Heart left ventricle (tissue), 16 donors: ENCODE results near the gene CTSE. TPM values are rescaled to one million over a fixed set of nuclear protein-coding genes. Genes with fewer than 3 reads are reported as not detected.

Experiments used
- ATAC-seq, 4 donors: fragments of 200-7000 bp; cut with Tn5 transposase; one replicate each; pipeline ENCODE4 v1.9.1; 2020 to 2022; ENCODE audit warnings: moderate library complexity in 4 of 4, mild to moderate bottlenecking in 3 of 4, moderate number of reproducible peaks in 1 of 4
- DNase-seq, 5 donors: peaks; one replicate each; pipeline ENCODE4 v3.0.0-alpha.2; 2020
- H3K27ac ChIP-seq, 12 donors: fragments of 200-600 bp; sonication (generic) in 4 of 12; one replicate each; pipeline versions ENCODE4 v1.5.0 to v1.8.0; 2016 to 2022; ENCODE audit warnings: mild to moderate bottlenecking in 2 of 12
- H3K27me3 ChIP-seq, 9 donors: fragments of 200-600 bp; sonication (generic) in 2 of 9; one replicate each; pipeline versions ENCODE4 v1.5.1 to v1.8.0; 2016 to 2022; ENCODE audit warnings: mild to moderate bottlenecking in 3 of 9
- H3K36me3 ChIP-seq, 9 donors: fragments of 200-600 bp; sonication (generic) in 2 of 9; one replicate each; pipeline versions ENCODE4 v1.5.0 to v1.8.0; 2018 to 2022; ENCODE audit warnings: mild to moderate bottlenecking in 2 of 9
- H3K4me1 ChIP-seq, 12 donors: fragments of 200-600 bp; sonication (generic) in 4 of 12; one replicate each; pipeline versions ENCODE4 v1.5.0 to v1.8.0; 2016 to 2022; ENCODE audit warnings: mild to moderate bottlenecking in 3 of 12
- H3K4me3 ChIP-seq, 12 donors: fragments of 200-600 bp; sonication (generic) in 4 of 12; one replicate each; pipeline versions ENCODE4 v1.5.0 to v1.8.0; 2017 to 2022; ENCODE audit warnings: mild to moderate bottlenecking in 9 of 12, moderate library complexity in 4 of 12
- H3K9me3 ChIP-seq, 12 donors: fragments of 200-600 bp; sonication (generic) in 4 of 12; one replicate each; pipeline versions ENCODE4 v1.5.0 to v1.8.0; 2016 to 2022; ENCODE audit warnings: mild to moderate bottlenecking in 1 of 12
- POLR2A ChIP-seq, 2 donors: fragments of 450-650 bp; IDR thresholded peaks; one replicate each; pipeline ENCODE4 v1.6.1; 2017; ENCODE audit warnings: antibody characterized with exemption in 2 of 2, mild to moderate bottlenecking in 2 of 2, moderate library complexity in 2 of 2
- WGBS, 4 donors: extraction: QIAGEN DNeasy Blood & Tissue Kit in 2 of 4; methylation state at CpG; one replicate each; pipeline versions ENCODE4 v1.1.5 to v1.1.7; 2013 to 2018; 5-methylcytosine and 5-hydroxymethylcytosine counted together
- intact Hi-C, 10 donors: fragments of 100-400 bp; cut with DNase I; formaldehyde crosslinking; loops; one replicate each; pipeline versions ENCODE4 v1.11.1 to v1.14.2; 2022
- polyA plus RNA-seq, 2 donors: library from polyadenylated mRNA; stranded (reverse); fragments of 200-250 nt; gene quantifications; one replicate each; pipeline ENCODE4 v1.2.3, GENCODE V29; 2013
- total RNA-seq, 9 donors: library from RNA; depleted of rRNA in 2 of 9; stranded (reverse); fragments of >200 nt in 2 of 9; fragmentation: NEBNext Ultra II Directional in 3 of 9; extraction: Animal tissue kit (Norgen Biotek cat#: 25700) in 3 of 9; gene quantifications; one replicate each; pipeline versions ENCODE4 v1.1.0 to v1.2.4, GENCODE V29; 2016 to 2023
- TF ChIP-seq, protein P1 (sequence below), 12 donors: fragments of 200-600 bp; sonication (generic) in 4 of 12; IDR thresholded peaks; one replicate each; pipeline versions ENCODE4 v1.5.0 to v1.8.0; 2018 to 2022; ENCODE audit warnings: antibody characterized with exemption in 12 of 12, mild to moderate bottlenecking in 5 of 12
- donor health status: ischemic (EF 13 %, LVEDD 7.1; RV severe dilation, severe dysfunction).
- donor health status: healthy with polysubstance abuse.
- donor health status: DM: no; HTN: yes; CAD: no.
- donor health status: DM: no; HTN: no; CAD: no.
- donor health status: ischemic (EF 25% LVEDD 6.9; RV normal size, moderate dysfunction).
- donor health status: ischemic (EF 25% LVEDD 5.7; RV mildly dilated, moderate dysfunction).
- donor health status: healthy.
- donor health status: DM: yes; HTN: yes; CAD: no.
- donor health status: ischemic (EF 35%, LVEDD 5.7; RV mildly dilated, moderate dysfunction).
- donor health status: nonischemic (EF 11% LVEDD 7.7; RV severe dilation, severe dysfunction).
- donor health status: DM: yes; HTN: yes; CAD: no.
- donor health status: PGD.
- donor health status: ischemic (EF 29% LVEDD 5.4; RV normal size, mild dysfunction).
- donor health status: nonischemic (EF 23%, LVEDD 6.1; RV moderate dilation, normal function).

CTSE gene
- total and polyA plus RNA-seq, 11 donors = 2.2 TPM; not detected in 10

GRCh38 chr1:206029484-206029883, 5.8 kb upstream of the CTSE start:
- Histone ChIP-seq H3K36me3 (no peaks in the 10 kb centered on the region), H3K4me1 (peaks cover 0 to 7% (median 0%) of the 10 kb centered on the region in 12 donors), H3K9me3 (no peaks in the 10 kb centered on the region), H3K4me3 (no peak overlapping the region), H3K27ac (no peak overlapping the region), H3K27me3 (peaks cover 0 to 5% (median 0%) of the 10 kb centered on the region in 9 donors)
- TF ChIP-seq, protein P1, sequence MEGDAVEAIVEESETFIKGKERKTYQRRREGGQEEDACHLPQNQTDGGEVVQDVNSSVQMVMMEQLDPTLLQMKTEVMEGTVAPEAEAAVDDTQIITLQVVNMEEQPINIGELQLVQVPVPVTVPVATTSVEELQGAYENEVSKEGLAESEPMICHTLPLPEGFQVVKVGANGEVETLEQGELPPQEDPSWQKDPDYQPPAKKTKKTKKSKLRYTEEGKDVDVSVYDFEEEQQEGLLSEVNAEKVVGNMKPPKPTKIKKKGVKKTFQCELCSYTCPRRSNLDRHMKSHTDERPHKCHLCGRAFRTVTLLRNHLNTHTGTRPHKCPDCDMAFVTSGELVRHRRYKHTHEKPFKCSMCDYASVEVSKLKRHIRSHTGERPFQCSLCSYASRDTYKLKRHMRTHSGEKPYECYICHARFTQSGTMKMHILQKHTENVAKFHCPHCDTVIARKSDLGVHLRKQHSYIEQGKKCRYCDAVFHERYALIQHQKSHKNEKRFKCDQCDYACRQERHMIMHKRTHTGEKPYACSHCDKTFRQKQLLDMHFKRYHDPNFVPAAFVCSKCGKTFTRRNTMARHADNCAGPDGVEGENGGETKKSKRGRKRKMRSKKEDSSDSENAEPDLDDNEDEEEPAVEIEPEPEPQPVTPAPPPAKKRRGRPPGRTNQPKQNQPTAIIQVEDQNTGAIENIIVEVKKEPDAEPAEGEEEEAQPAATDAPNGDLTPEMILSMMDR (IDR thresholded peaks at IDR 0.05) = no peak
- no peak for TF ChIP-seq POLR2A (IDR thresholded peaks at IDR 0.05)
- 32 to 63% (median 58%) methylated on average over 4 of the region's 4 CpGs for WGBS, 4 donors
- ATAC-seq = no peak
- DNase-seq = peak in 1 of 5 donors; percentile 39
- intact Hi-C loops = no loop called here

DNA sequence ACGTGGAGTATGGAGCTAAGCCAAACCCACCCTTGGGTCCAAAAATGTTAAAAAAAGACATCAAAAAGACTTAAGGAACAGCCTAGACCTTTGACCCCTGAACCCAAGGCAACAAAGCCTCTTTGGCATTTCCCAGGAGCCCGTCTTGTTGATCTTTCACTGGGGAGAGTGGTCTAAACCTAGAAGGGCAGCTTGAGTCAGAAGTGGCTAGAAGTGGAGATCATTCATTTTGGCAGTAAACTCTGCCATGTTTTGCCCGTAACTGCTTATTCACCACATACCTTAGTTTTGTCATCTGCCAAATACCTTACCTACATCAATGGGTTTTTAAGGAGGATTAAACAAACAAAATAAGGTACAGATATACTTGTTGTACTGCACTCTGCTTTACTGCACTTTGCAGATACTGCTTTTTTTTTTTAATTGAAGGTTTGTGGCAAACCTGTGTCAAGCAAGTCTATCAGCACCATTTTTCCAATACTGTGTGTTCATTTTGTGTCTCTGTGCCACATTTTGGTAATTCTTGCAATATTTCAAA, 1.7 kb upstream of the CTSE start:
- H3K4me3 ChIP-seq = no peak overlapping the region
- WGBS, 4 donors = 75 to 82% (median 78%) methylated on average over 3 of the region's 3 CpGs
- H3K4me1 ChIP-seq = peaks cover 0 to 9% (median 0%) of the 10 kb centered on the region in 12 donors
- TF ChIP-seq, protein P1 (IDR thresholded peaks at IDR 0.05) = no peak
- TF ChIP-seq POLR2A (IDR thresholded peaks at IDR 0.05) = no peak
- H3K27me3 ChIP-seq = peaks cover 0 to 4% (median 0%) of the 10 kb centered on the region in 9 donors
- no peak for ATAC-seq
- intact Hi-C loops = no loop called here
- no peaks in the 10 kb centered on the region for H3K9me3 ChIP-seq
- H3K36me3 ChIP-seq = no peaks in the 10 kb centered on the region
- no peak overlapping the region for H3K27ac ChIP-seq
- no peak for DNase-seq

- H3K4me3 ChIP-seq = no peak overlapping the region
- ATAC-seq (no peak), DNase-seq (no peak)
- no peak overlapping the region for H3K27ac ChIP-seq
- H3K27me3 ChIP-seq = no peaks in the 10 kb centered on the region
- no peaks in the 10 kb centered on the region for H3K36me3 ChIP-seq
- no peak for TF ChIP-seq POLR2A (IDR thresholded peaks at IDR 0.05)
- TF ChIP-seq, protein P1 (IDR thresholded peaks at IDR 0.05) = no peak
- WGBS, 4 donors = 87 to 100% (median 88%) methylated on average over 6 to 7 of the region's 7 CpGs
- intact Hi-C loops = no loop called here
- peaks cover 0 to 9% (median 0%) of the 10 kb centered on the region in 12 donors for H3K4me1 ChIP-seq
- H3K9me3 ChIP-seq = peaks cover 0 to 3% (median 0%) of the 10 kb centered on the region in 12 donors
Observed at GRCh38 chr1:206022766-206023165, 929 bp downstream of the CTSE start.

DNA sequence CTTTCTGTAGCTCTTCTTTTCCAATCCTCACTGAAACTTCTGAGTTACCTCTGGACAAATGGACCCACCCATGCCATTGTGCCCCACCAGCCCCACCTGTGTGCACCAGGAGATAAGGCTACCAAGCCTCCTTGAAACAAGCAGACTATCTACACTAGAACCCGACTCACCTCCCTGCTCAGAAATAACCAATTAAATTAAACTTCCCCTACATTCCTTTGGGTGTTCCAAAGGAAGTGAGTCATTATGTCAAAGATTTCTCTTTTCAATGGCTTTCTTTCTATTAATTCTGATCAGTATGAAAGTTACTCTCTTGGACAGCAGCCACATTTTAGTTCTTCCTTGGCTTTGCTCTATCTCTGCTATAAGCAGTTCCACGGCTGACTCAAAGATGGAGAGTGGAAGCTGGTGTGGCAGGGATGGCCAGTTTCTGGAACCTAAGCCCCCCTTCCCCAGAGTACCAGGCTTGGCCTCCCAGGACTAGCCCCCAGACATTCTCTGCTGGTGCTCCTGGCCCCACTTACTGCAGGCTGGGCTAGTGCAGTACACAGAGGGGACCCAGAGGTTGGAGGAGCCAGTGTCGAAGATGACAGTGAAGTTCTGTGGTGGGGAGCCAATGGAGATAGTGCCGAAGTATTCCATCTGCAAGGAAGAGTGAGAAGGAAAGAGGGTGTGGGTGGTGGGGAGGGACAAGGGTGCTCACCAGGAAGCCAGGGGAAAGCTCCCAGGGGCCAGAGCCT, 1.9 kb downstream of the CTSE start:
- TF ChIP-seq POLR2A (IDR thresholded peaks at IDR 0.05) = no peak
- TF ChIP-seq, protein P1 (IDR thresholded peaks at IDR 0.05) = no peak
- peaks cover 0 to 9% (median 0%) of the 10 kb centered on the region in 12 donors for H3K4me1 ChIP-seq
- intact Hi-C loops = no loop called here
- ATAC-seq (no peak), DNase-seq (no peak)
- peaks cover 0 to 4% (median 0%) of the 10 kb centered on the region in 12 donors for H3K9me3 ChIP-seq
- WGBS, 4 donors = 70 to 77% (median 73%) methylated on average over 4 of the region's 4 CpGs
- H3K27me3 ChIP-seq = no peaks in the 10 kb centered on the region
- no peaks in the 10 kb centered on the region for H3K36me3 ChIP-seq
- H3K4me3 ChIP-seq = no peak overlapping the region
- H3K27ac ChIP-seq = no peak overlapping the region
